Spinal cord (tissue), 10 donors: Measurements from ENCODE around the gene ITGAV. TPM values are rescaled to one million over a fixed set of nuclear protein-coding genes. Genes with fewer than 3 reads are reported as not detected.
"Not testable (repeated sequence)": the region's sequence is repeated elsewhere in the genome, so short reads cannot be mapped to it uniquely, and the experiment has no call there.

Source experiments
- DNase-seq, 6 donors: peaks; one replicate each; pipeline versions ENCODE4 v3.0.0 to v3.0.0-alpha.2; 2013 to 2015; ENCODE audit warnings: low spot score in 6 of 6, low read depth in 4 of 6
- H3K27ac ChIP-seq: one replicate; pipeline ENCODE4 v1.5.1; 2013; ENCODE audit warnings: low read depth, low read length, control low read depth
- H3K27me3 ChIP-seq: one replicate; pipeline ENCODE4 v1.6.1; 2013; ENCODE audit warnings: low read length; ENCODE audit not compliant: control insufficient read depth, insufficient read depth
- H3K36me3 ChIP-seq: one replicate; pipeline ENCODE4 v1.6.1; 2013; ENCODE audit warnings: low read length; ENCODE audit not compliant: control insufficient read depth, insufficient read depth
- H3K4me1 ChIP-seq: one replicate; pipeline ENCODE4 v1.6.1; 2013; ENCODE audit warnings: low read length; ENCODE audit not compliant: control insufficient read depth, insufficient read depth
- H3K4me3 ChIP-seq: one replicate; pipeline ENCODE4 v1.5.1; 2013; ENCODE audit warnings: low read depth, low read length, control low read depth
- H3K9me3 ChIP-seq: one replicate; pipeline ENCODE4 v1.6.1; 2013; ENCODE audit warnings: low read length; ENCODE audit not compliant: control insufficient read depth, insufficient read depth
- WGBS: methylation state at CpG from one replicate; pipeline ENCODE4 v1.1.5; 2013; ENCODE audit warnings: missing lambda C conversion rate; ENCODE audit not compliant: insufficient coverage; 5-methylcytosine and 5-hydroxymethylcytosine counted together
- polyA plus RNA-seq, 2 donors: library from polyadenylated mRNA; unstranded; fragments of 120-200 nt; gene quantifications; one replicate each; pipeline ENCODE4 v1.2.1, GENCODE V29; 2013; ENCODE audit not compliant: insufficient read length in 2 of 2
- total RNA-seq, 2 donors: library from RNA; depleted of rRNA in 1 of 2; stranded (reverse); fragments of 120-200 nt in 1 of 2; fragments of >200 nt in 1 of 2; gene quantifications; one replicate each; pipeline versions ENCODE4 v1.2.3 to v1.2.4, GENCODE V29; 2013 to 2014
- donor health status: healthy.

Gene ITGAV
- total and polyA plus RNA-seq, 4 donors = 42.8 to 146 (median 99.2) TPM

- Histone ChIP-seq H3K36me3 (no peaks in the 10 kb centered on the region), H3K4me1 (no peaks in the 10 kb centered on the region), H3K27me3 (no peaks in the 10 kb centered on the region), H3K4me3 (no peak overlapping the region), H3K9me3 (no peaks in the 10 kb centered on the region), H3K27ac (no peak overlapping the region)
- peak in 1 of 6 donors; percentile 20 for DNase-seq
- WGBS = 100% methylated on average over 1 of the region's 8 CpGs
Measured at GRCh38 chr2:186554850-186555671, 34.8 kb upstream of the ITGAV start.

GRCh38 chr2:186558512-186559276 lies 31.2 kb upstream of the ITGAV start:
- no peaks in the 10 kb centered on the region for H3K4me1 ChIP-seq
- no peaks in the 10 kb centered on the region for H3K9me3 ChIP-seq
- no peaks in the 10 kb centered on the region for H3K27me3 ChIP-seq
- 92% methylated on average over 1 of the region's 2 CpGs for WGBS
- no peak overlapping the region for H3K27ac ChIP-seq
- no peaks in the 10 kb centered on the region for H3K36me3 ChIP-seq
- no peak overlapping the region for H3K4me3 ChIP-seq
- DNase-seq = no peak

- Histone ChIP-seq H3K4me3 (no peak overlapping the region), H3K4me1 (no peaks in the 10 kb centered on the region), H3K27me3 (no peaks in the 10 kb centered on the region), H3K36me3 (no peaks in the 10 kb centered on the region), H3K9me3 (no peaks in the 10 kb centered on the region), H3K27ac (no peak overlapping the region)
- DNase-seq = no peak
Measured at GRCh38 chr2:186559370-186559769, 30.5 kb upstream of the ITGAV start.

GRCh38 chr2:186559848-186560247 lies 30.0 kb upstream of the ITGAV start:
- no peak overlapping the region for H3K27ac ChIP-seq
- WGBS = 82% methylated on average over 2 of the region's 3 CpGs
- no peak for DNase-seq

GRCh38 chr2:186560254-186560653 lies 29.6 kb upstream of the ITGAV start:
- no peak overlapping the region for H3K4me3 ChIP-seq
- WGBS = 100% methylated on average over 1 of the region's 3 CpGs
- no peaks in the 10 kb centered on the region for H3K27me3 ChIP-seq
- H3K4me1 ChIP-seq = no peaks in the 10 kb centered on the region
- H3K9me3 ChIP-seq = peaks cover 2% of the 10 kb centered on the region
- no peaks in the 10 kb centered on the region for H3K36me3 ChIP-seq
- no peak for DNase-seq
- H3K27ac ChIP-seq = no peak overlapping the region

More at GRCh38 chr2:186559848-186560247, 30.0 kb upstream of the ITGAV start:
- Histone ChIP-seq H3K4me1 (no peaks in the 10 kb centered on the region), H3K36me3 (no peaks in the 10 kb centered on the region), H3K9me3 (no peaks in the 10 kb centered on the region), H3K27me3 (no peaks in the 10 kb centered on the region), H3K4me3 (no peak overlapping the region)

- no peak overlapping the region for H3K4me3 ChIP-seq
- H3K36me3 ChIP-seq = no peaks in the 10 kb centered on the region
- DNase-seq = no peak
- H3K9me3 ChIP-seq = peaks cover 2% of the 10 kb centered on the region
- no peaks in the 10 kb centered on the region for H3K27me3 ChIP-seq
- 94% methylated on average over 5 of the region's 6 CpGs for WGBS
- no peak overlapping the region for H3K27ac ChIP-seq
- no peaks in the 10 kb centered on the region for H3K4me1 ChIP-seq
Measured at GRCh38 chr2:186561467-186562208, 28.2 kb upstream of the ITGAV start.

GRCh38 chr2:186562209-186562578 lies 27.7 kb upstream of the ITGAV start:
- Histone ChIP-seq H3K4me3 (no peak overlapping the region), H3K27ac (no peak overlapping the region), H3K4me1 (no peaks in the 10 kb centered on the region), H3K9me3 (peaks cover 2% of the 10 kb centered on the region), H3K27me3 (no peaks in the 10 kb centered on the region), H3K36me3 (no peaks in the 10 kb centered on the region)
- 100% methylated on average over 1 of the region's 1 CpG for WGBS
- no peak for DNase-seq

GRCh38 chr2:186568600-186568999 lies 21.3 kb upstream of the ITGAV start:
- not testable (repeated sequence) for H3K36me3 ChIP-seq, H3K4me3 ChIP-seq, H3K4me1 ChIP-seq, H3K9me3 ChIP-seq, DNase-seq, H3K27me3 ChIP-seq, H3K27ac ChIP-seq
- no CpG with 5 or more reads among the region's 1 CpG for WGBS

- H3K9me3 ChIP-seq, H3K36me3 ChIP-seq, H3K27ac ChIP-seq, H3K4me1 ChIP-seq, DNase-seq, H3K4me3 ChIP-seq, H3K27me3 ChIP-seq: not testable (repeated sequence)
- 100% methylated on average over 1 of the region's 1 CpG for WGBS
Measured at GRCh38 chr2:186569127-186569526, 20.7 kb upstream of the ITGAV start.
